Retinal pigment epithelial cell (primary cell): ENCODE measurements around the gene GPR173.

Source experiments
- DNase-seq: peaks from one replicate; pipeline ENCODE4 v3.0.0-alpha.2; 2010; ENCODE audit warnings: low read depth
- H3K4me3 ChIP-seq: 2 replicates; pipeline ENCODE4 v1.5.1; 2011; ENCODE audit warnings: mild to moderate bottlenecking, low read length, control low read depth, moderate library complexity
- TF ChIP-seq, protein P1 (sequence below): conservative IDR thresholded peaks from 2 replicates; pipeline ENCODE4 v1.5.1; 2011; ENCODE audit warnings: low read depth, low read length, control low read depth, inconsistent platforms

The GPR173 gene

GRCh38 chrX:53056292-53056691 lies 7.7 kb downstream of the GPR173 start:
- H3K4me3 ChIP-seq: no peak overlapping the region

GRCh38 chrX:53065104-53065503 lies 16.5 kb downstream of the GPR173 start:
- TF ChIP-seq, protein P1, sequence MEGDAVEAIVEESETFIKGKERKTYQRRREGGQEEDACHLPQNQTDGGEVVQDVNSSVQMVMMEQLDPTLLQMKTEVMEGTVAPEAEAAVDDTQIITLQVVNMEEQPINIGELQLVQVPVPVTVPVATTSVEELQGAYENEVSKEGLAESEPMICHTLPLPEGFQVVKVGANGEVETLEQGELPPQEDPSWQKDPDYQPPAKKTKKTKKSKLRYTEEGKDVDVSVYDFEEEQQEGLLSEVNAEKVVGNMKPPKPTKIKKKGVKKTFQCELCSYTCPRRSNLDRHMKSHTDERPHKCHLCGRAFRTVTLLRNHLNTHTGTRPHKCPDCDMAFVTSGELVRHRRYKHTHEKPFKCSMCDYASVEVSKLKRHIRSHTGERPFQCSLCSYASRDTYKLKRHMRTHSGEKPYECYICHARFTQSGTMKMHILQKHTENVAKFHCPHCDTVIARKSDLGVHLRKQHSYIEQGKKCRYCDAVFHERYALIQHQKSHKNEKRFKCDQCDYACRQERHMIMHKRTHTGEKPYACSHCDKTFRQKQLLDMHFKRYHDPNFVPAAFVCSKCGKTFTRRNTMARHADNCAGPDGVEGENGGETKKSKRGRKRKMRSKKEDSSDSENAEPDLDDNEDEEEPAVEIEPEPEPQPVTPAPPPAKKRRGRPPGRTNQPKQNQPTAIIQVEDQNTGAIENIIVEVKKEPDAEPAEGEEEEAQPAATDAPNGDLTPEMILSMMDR: no peak
- DNase-seq: peak; percentile 23
- H3K4me3 ChIP-seq: no peak overlapping the region

More at GRCh38 chrX:53056292-53056691, 7.7 kb downstream of the GPR173 start:
- DNase-seq: no peak
- TF ChIP-seq, protein P1: no peak

- TF ChIP-seq, protein P1: no peak
- DNase-seq: no peak
- no peak overlapping the region for H3K4me3 ChIP-seq
Measured at GRCh38 chrX:53071064-53071463, 22.5 kb downstream of the GPR173 start.

DNA sequence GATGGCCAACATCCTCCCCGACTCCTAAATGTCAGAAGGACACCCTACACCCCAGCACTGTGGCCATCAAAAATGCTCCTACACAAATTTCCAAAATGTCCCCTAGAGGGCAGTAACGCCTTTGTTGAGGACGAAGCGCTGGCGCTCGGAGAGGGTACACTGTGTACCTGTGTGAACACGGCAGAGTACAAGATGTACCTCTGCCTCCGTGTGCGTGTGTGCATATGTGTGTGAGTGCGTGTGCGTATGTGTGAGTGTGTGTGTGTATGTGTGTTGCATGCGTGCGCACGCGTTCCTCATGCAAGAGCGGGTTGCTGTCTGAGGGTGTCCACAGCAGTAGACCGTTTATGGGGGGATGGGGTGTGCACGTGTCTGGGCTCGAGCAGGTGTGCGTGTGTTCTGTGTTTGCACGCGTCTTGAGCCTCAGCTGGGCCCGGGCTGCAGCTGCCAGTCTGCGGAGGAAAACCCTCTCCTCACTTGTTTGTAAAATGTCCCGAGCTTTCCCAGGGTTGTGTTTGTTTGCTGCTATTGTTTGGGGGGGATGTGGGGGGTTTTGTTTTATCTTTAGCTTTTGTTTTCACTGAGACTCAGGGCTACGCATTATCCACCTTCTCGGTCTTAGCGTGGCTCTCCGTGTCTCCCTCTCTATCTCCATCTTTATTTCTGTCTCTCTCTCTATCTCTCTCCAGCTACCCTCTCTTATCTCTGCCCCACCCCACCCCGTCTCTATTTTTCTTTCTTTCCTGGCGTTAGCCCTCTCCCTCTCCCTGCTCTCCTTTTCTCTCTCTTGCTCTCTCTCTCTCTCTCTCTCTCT lies 23.2 kb downstream of the GPR173 start:
- TF ChIP-seq, protein P1: peak; percentile 76
- no peak for DNase-seq
- peak overlapping the region; percentile 37 for H3K4me3 ChIP-seq

- no peak for DNase-seq
Measured at GRCh38 chrX:53072418-53073114, 24.0 kb downstream of the GPR173 start.

DNA sequence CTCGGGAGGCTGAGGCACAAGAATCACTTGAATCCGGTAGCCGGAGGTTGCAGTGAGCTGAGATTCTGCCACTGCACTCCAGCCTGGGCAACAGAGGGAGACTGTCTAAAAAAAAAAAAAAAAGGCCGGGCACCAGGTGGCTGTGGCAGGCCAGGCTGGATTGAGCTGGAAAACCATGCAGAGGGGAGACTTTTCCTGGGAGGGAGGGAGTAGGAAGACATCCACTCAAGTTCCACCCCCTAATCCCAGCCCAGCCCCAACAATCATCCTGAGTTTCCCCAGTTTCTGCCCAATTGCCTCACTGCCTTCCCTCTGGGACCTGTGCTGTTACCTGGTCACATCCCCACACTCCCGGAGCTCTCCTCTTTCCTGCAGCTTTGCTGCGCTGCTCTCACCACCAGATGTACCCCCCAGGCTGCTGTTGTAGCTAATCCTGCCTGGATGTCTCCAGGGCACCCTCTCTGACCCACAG lies 24.6 kb downstream of the GPR173 start:
- TF ChIP-seq, protein P1: no peak
- no peak overlapping the region for H3K4me3 ChIP-seq
- no peak for DNase-seq

More at GRCh38 chrX:53072418-53073114, 24.0 kb downstream of the GPR173 start:
- no peak overlapping the region for H3K4me3 ChIP-seq
- TF ChIP-seq, protein P1: no peak
